Thymus (tissue), 11 donors: ENCODE measurements around the gene ACER3. TPM values are rescaled to one million over a fixed set of nuclear protein-coding genes. Genes with fewer than 3 reads are reported as not detected.

ENCODE experiments used
- DNase-seq, 9 donors: peaks; one replicate each; pipeline ENCODE4 v3.0.0-alpha.2; 2013; ENCODE audit warnings: low spot score in 9 of 9, low read depth in 6 of 9, missing footprints in 1 of 9
- H3K27ac ChIP-seq, 2 donors: one replicate each; pipeline ENCODE4 v1.5.1; 2013; ENCODE audit warnings: control low read depth in 1 of 2, low read depth in 1 of 2, low read length in 1 of 2, mild to moderate bottlenecking in 1 of 2, moderate library complexity in 1 of 2
- H3K27me3 ChIP-seq, 2 donors: one replicate each; pipeline ENCODE4 v1.5.1; 2013; ENCODE audit warnings: low read length in 1 of 2; ENCODE audit not compliant: control insufficient read depth in 2 of 2, insufficient read depth in 1 of 2
- H3K36me3 ChIP-seq, 2 donors: one replicate each; pipeline ENCODE4 v1.5.1; 2013; ENCODE audit warnings: low read length in 1 of 2, mild to moderate bottlenecking in 1 of 2, moderate library complexity in 1 of 2; ENCODE audit not compliant: control insufficient read depth in 2 of 2, insufficient read depth in 2 of 2
- H3K4me1 ChIP-seq, 2 donors: one replicate each; pipeline ENCODE4 v1.5.1; 2013; ENCODE audit warnings: low read length in 2 of 2; ENCODE audit not compliant: control insufficient read depth in 2 of 2, insufficient read depth in 2 of 2
- H3K4me3 ChIP-seq, 2 donors: one replicate each; pipeline ENCODE4 v1.5.1; 2013; ENCODE audit warnings: low read length in 2 of 2, control low read depth in 1 of 2, mild to moderate bottlenecking in 1 of 2
- H3K9me3 ChIP-seq, 2 donors: one replicate each; pipeline ENCODE4 v1.5.1; 2013; ENCODE audit warnings: low read length in 1 of 2, mild to moderate bottlenecking in 1 of 2; ENCODE audit not compliant: control insufficient read depth in 2 of 2, insufficient read depth in 1 of 2
- WGBS: extraction: QIAGEN DNeasy Blood & Tissue Kit; methylation state at CpG from one replicate; pipeline ENCODE4 v1.1.7; 2013; 5-methylcytosine and 5-hydroxymethylcytosine counted together
- polyA plus RNA-seq: library from polyadenylated mRNA; stranded (reverse); fragments of 200-250 nt; gene quantifications from one replicate; pipeline ENCODE4 v1.2.3, GENCODE V29; 2013
- total RNA-seq: library from RNA; stranded (reverse); fragments of 120-200 nt; gene quantifications from one replicate; pipeline ENCODE4 v1.2.4, GENCODE V29; 2013
- donor health status: healthy.

Gene ACER3
- total and polyA plus RNA-seq, 2 donors = 4.2 to 4.8 TPM

GRCh38 chr11:76919887-76920746, 59.4 kb downstream of the ACER3 start:
- Histone ChIP-seq H3K9me3 (no peaks in the 10 kb centered on the region), H3K4me1 (peaks cover 0 to 5% of the 10 kb centered on the region in 2 donors), H3K36me3 (no peaks in the 10 kb centered on the region), H3K4me3 (no peak overlapping the region), H3K27me3 (no peaks in the 10 kb centered on the region), H3K27ac (no peak overlapping the region)
- 41% methylated on average over 7 of the region's 7 CpGs for WGBS
- DNase-seq = peak; percentile 50 to 92 (median 80)

GRCh38 chr11:76927160-76927559, 66.4 kb downstream of the ACER3 start:
- 97% methylated on average over 5 of the region's 5 CpGs for WGBS
- H3K36me3 ChIP-seq = no peaks in the 10 kb centered on the region
- H3K27me3 ChIP-seq = no peaks in the 10 kb centered on the region
- no peak for DNase-seq
- no peaks in the 10 kb centered on the region for H3K4me1 ChIP-seq
- H3K9me3 ChIP-seq = no peaks in the 10 kb centered on the region
- H3K27ac ChIP-seq = no peak overlapping the region
- H3K4me3 ChIP-seq = no peak overlapping the region

- no peaks in the 10 kb centered on the region for H3K27me3 ChIP-seq
- peaks cover 0 to 4% of the 10 kb centered on the region in 2 donors for H3K9me3 ChIP-seq
- no peaks in the 10 kb centered on the region for H3K36me3 ChIP-seq
- 79% methylated on average over 3 of the region's 3 CpGs for WGBS
- no peak overlapping the region for H3K4me3 ChIP-seq
- no peak for DNase-seq
- H3K4me1 ChIP-seq = no peaks in the 10 kb centered on the region
- no peak overlapping the region for H3K27ac ChIP-seq
These were observed 74.3 kb downstream of the ACER3 start for GRCh38 chr11:76935042-76935441.

GRCh38 chr11:76939219-76939631, 78.5 kb downstream of the ACER3 start:
- DNase-seq = no peak
- Histone ChIP-seq H3K4me1 (no peaks in the 10 kb centered on the region), H3K27me3 (no peaks in the 10 kb centered on the region), H3K9me3 (peaks cover 0 to 4% of the 10 kb centered on the region in 2 donors), H3K36me3 (no peaks in the 10 kb centered on the region), H3K27ac (no peak overlapping the region), H3K4me3 (no peak overlapping the region)
- WGBS = 97% methylated on average over 2 of the region's 2 CpGs

- H3K27ac ChIP-seq = no peak overlapping the region
- H3K27me3 ChIP-seq = no peaks in the 10 kb centered on the region
- no peaks in the 10 kb centered on the region for H3K36me3 ChIP-seq
- DNase-seq = no peak
- H3K4me3 ChIP-seq = no peak overlapping the region
- WGBS = 92% methylated on average over 1 of the region's 1 CpG
- H3K4me1 ChIP-seq = peaks cover 0 to 3% of the 10 kb centered on the region in 2 donors
- H3K9me3 ChIP-seq = peaks cover 0 to 8% of the 10 kb centered on the region in 2 donors
These were observed 83.5 kb downstream of the ACER3 start for GRCh38 chr11:76944225-76944624.

- Histone ChIP-seq H3K9me3 (peaks cover 0 to 8% of the 10 kb centered on the region in 2 donors), H3K36me3 (no peaks in the 10 kb centered on the region), H3K27me3 (no peaks in the 10 kb centered on the region), H3K4me1 (peaks cover 0 to 3% of the 10 kb centered on the region in 2 donors), H3K27ac (no peak overlapping the region), H3K4me3 (no peak overlapping the region)
- WGBS = 98% methylated on average over 1 of the region's 1 CpG
- no peak for DNase-seq
These were observed 85.5 kb downstream of the ACER3 start for GRCh38 chr11:76946223-76946622.

GRCh38 chr11:76947190-76947589, 86.5 kb downstream of the ACER3 start:
- DNase-seq = no peak
- no peaks in the 10 kb centered on the region for H3K36me3 ChIP-seq
- H3K27me3 ChIP-seq = no peaks in the 10 kb centered on the region
- H3K27ac ChIP-seq = no peak overlapping the region
- H3K4me1 ChIP-seq = peaks cover 0 to 3% of the 10 kb centered on the region in 2 donors
- no peak overlapping the region for H3K4me3 ChIP-seq
- WGBS = 97% methylated on average over 1 of the region's 1 CpG
- peaks cover 0 to 8% of the 10 kb centered on the region in 2 donors for H3K9me3 ChIP-seq

- H3K9me3 ChIP-seq = peaks cover 0 to 8% of the 10 kb centered on the region in 2 donors
- no peak overlapping the region for H3K4me3 ChIP-seq
- no peaks in the 10 kb centered on the region for H3K36me3 ChIP-seq
- H3K27ac ChIP-seq = no peak overlapping the region
- H3K4me1 ChIP-seq = peaks cover 0 to 3% of the 10 kb centered on the region in 2 donors
- H3K27me3 ChIP-seq = no peaks in the 10 kb centered on the region
- WGBS = 35% methylated on average over 3 of the region's 3 CpGs
- peak in 2 of 9 donors; percentile 16 to 54 for DNase-seq
These were observed 87.1 kb downstream of the ACER3 start for GRCh38 chr11:76947800-76948199.

GRCh38 chr11:76955459-76956114, 94.9 kb downstream of the ACER3 start:
- H3K27me3 ChIP-seq = no peaks in the 10 kb centered on the region
- DNase-seq = no peak
- H3K36me3 ChIP-seq = no peaks in the 10 kb centered on the region
- no peaks in the 10 kb centered on the region for H3K4me1 ChIP-seq
- H3K9me3 ChIP-seq = no peaks in the 10 kb centered on the region
- H3K4me3 ChIP-seq = no peak overlapping the region
- WGBS = 93% methylated on average over 3 of the region's 3 CpGs
- H3K27ac ChIP-seq = no peak overlapping the region
